Heart left ventricle (tissue), 16 donors: ENCODE data around the gene SCRG1. TPM values are rescaled to one million over a fixed set of nuclear protein-coding genes. Genes with fewer than 3 reads are reported as not detected.

Experiments used
- ATAC-seq, 4 donors: fragments of 200-7000 bp; cut with Tn5 transposase; one replicate each; pipeline ENCODE4 v1.9.1; 2020 to 2022; ENCODE audit warnings: moderate library complexity in 4 of 4, mild to moderate bottlenecking in 3 of 4, moderate number of reproducible peaks in 1 of 4
- DNase-seq, 5 donors: peaks; one replicate each; pipeline ENCODE4 v3.0.0-alpha.2; 2020
- H3K27ac ChIP-seq, 12 donors: fragments of 200-600 bp; sonication (generic) in 4 of 12; one replicate each; pipeline versions ENCODE4 v1.5.0 to v1.8.0; 2016 to 2022; ENCODE audit warnings: mild to moderate bottlenecking in 2 of 12
- H3K27me3 ChIP-seq, 9 donors: fragments of 200-600 bp; sonication (generic) in 2 of 9; one replicate each; pipeline versions ENCODE4 v1.5.1 to v1.8.0; 2016 to 2022; ENCODE audit warnings: mild to moderate bottlenecking in 3 of 9
- H3K36me3 ChIP-seq, 9 donors: fragments of 200-600 bp; sonication (generic) in 2 of 9; one replicate each; pipeline versions ENCODE4 v1.5.0 to v1.8.0; 2018 to 2022; ENCODE audit warnings: mild to moderate bottlenecking in 2 of 9
- H3K4me1 ChIP-seq, 12 donors: fragments of 200-600 bp; sonication (generic) in 4 of 12; one replicate each; pipeline versions ENCODE4 v1.5.0 to v1.8.0; 2016 to 2022; ENCODE audit warnings: mild to moderate bottlenecking in 3 of 12
- H3K4me3 ChIP-seq, 12 donors: fragments of 200-600 bp; sonication (generic) in 4 of 12; one replicate each; pipeline versions ENCODE4 v1.5.0 to v1.8.0; 2017 to 2022; ENCODE audit warnings: mild to moderate bottlenecking in 9 of 12, moderate library complexity in 4 of 12
- H3K9me3 ChIP-seq, 12 donors: fragments of 200-600 bp; sonication (generic) in 4 of 12; one replicate each; pipeline versions ENCODE4 v1.5.0 to v1.8.0; 2016 to 2022; ENCODE audit warnings: mild to moderate bottlenecking in 1 of 12
- CTCF ChIP-seq, 12 donors: fragments of 200-600 bp; sonication (generic) in 4 of 12; IDR thresholded peaks; one replicate each; pipeline versions ENCODE4 v1.5.0 to v1.8.0; 2018 to 2022; ENCODE audit warnings: antibody characterized with exemption in 12 of 12, mild to moderate bottlenecking in 5 of 12
- POLR2A ChIP-seq, 2 donors: fragments of 450-650 bp; IDR thresholded peaks; one replicate each; pipeline ENCODE4 v1.6.1; 2017; ENCODE audit warnings: antibody characterized with exemption in 2 of 2, mild to moderate bottlenecking in 2 of 2, moderate library complexity in 2 of 2
- WGBS, 4 donors: extraction: QIAGEN DNeasy Blood & Tissue Kit in 2 of 4; methylation state at CpG; one replicate each; pipeline versions ENCODE4 v1.1.5 to v1.1.7; 2013 to 2018; 5-methylcytosine and 5-hydroxymethylcytosine counted together
- intact Hi-C, 10 donors: fragments of 100-400 bp; cut with DNase I; formaldehyde crosslinking; loops; one replicate each; pipeline versions ENCODE4 v1.11.1 to v1.14.2; 2022
- polyA plus RNA-seq, 2 donors: library from polyadenylated mRNA; stranded (reverse); fragments of 200-250 nt; gene quantifications; one replicate each; pipeline ENCODE4 v1.2.3, GENCODE V29; 2013
- total RNA-seq, 9 donors: library from RNA; depleted of rRNA in 2 of 9; stranded (reverse); fragments of >200 nt in 2 of 9; fragmentation: NEBNext Ultra II Directional in 3 of 9; extraction: Animal tissue kit (Norgen Biotek cat#: 25700) in 3 of 9; gene quantifications; one replicate each; pipeline versions ENCODE4 v1.1.0 to v1.2.4, GENCODE V29; 2016 to 2023
- donor health status: ischemic (EF 13 %, LVEDD 7.1; RV severe dilation, severe dysfunction).
- donor health status: healthy with polysubstance abuse.
- donor health status: DM: no; HTN: yes; CAD: no.
- donor health status: DM: no; HTN: no; CAD: no.
- donor health status: ischemic (EF 25% LVEDD 6.9; RV normal size, moderate dysfunction).
- donor health status: ischemic (EF 25% LVEDD 5.7; RV mildly dilated, moderate dysfunction).
- donor health status: healthy.
- donor health status: DM: yes; HTN: yes; CAD: no.
- donor health status: ischemic (EF 35%, LVEDD 5.7; RV mildly dilated, moderate dysfunction).
- donor health status: nonischemic (EF 11% LVEDD 7.7; RV severe dilation, severe dysfunction).
- donor health status: DM: yes; HTN: yes; CAD: no.
- donor health status: PGD.
- donor health status: ischemic (EF 29% LVEDD 5.4; RV normal size, mild dysfunction).
- donor health status: nonischemic (EF 23%, LVEDD 6.1; RV moderate dilation, normal function).

The SCRG1 gene
- total and polyA plus RNA-seq, 11 donors: 0.08 to 0.46 (median 0.23) TPM; not detected in 1

- 43 to 59% (median 50%) methylated on average over 4 of the region's 4 CpGs for WGBS, 4 donors
- intact Hi-C loops: loop anchor here in 3 of 10 donors (2.0 to 5.0 kb wide), 3 partner anchors 33 to 49 kb away; partner anchors contain the start of gene HMGB2 (in 2 of the 3)
- ATAC-seq: no peak
Measured at GRCh38 chr4:173367946-173368345, 31.0 kb downstream of the SCRG1 start.

GRCh38 chr4:173367285-173367684, 31.6 kb downstream of the SCRG1 start:
- ATAC-seq: no peak
- Histone ChIP-seq H3K27ac (peak overlapping the region in 4 of 12 donors; percentile 5 to 97 (median 26)), H3K4me3 (peak overlapping the region in 1 of 12 donors; percentile 87)

More at GRCh38 chr4:173367946-173368345, 31.0 kb downstream of the SCRG1 start:
- Histone ChIP-seq H3K27me3 (no peaks in the 10 kb centered on the region), H3K4me1 (peaks cover 0 to 45% (median 16%) of the 10 kb centered on the region in 12 donors), H3K9me3 (no peaks in the 10 kb centered on the region), H3K4me3 (peak overlapping the region in 5 of 12 donors; percentile 0 to 92 (median 76)), H3K36me3 (no peaks in the 10 kb centered on the region), H3K27ac (peak overlapping the region in 6 of 12 donors; percentile 5 to 99 (median 22))
- no peak for TF ChIP-seq CTCF (IDR thresholded peaks at IDR 0.05)
- no peak for TF ChIP-seq POLR2A (IDR thresholded peaks at IDR 0.05)
- DNase-seq: no peak

GRCh38 chr4:173365359-173365996, 33.4 kb downstream of the SCRG1 start:
- Histone ChIP-seq H3K36me3 (peaks cover 0 to 3% (median 0%) of the 10 kb centered on the region in 9 donors), H3K9me3 (no peaks in the 10 kb centered on the region), H3K27ac (no peak overlapping the region), H3K27me3 (no peaks in the 10 kb centered on the region), H3K4me1 (peaks cover 0 to 37% (median 12%) of the 10 kb centered on the region in 12 donors), H3K4me3 (no peak overlapping the region)
- DNase-seq (peak in 1 of 5 donors; percentile 31), ATAC-seq (no peak)
- no peak for TF ChIP-seq CTCF (IDR thresholded peaks at IDR 0.05)
- intact Hi-C loops: loop anchor here in 2 of 10 donors (5.0 kb wide), 2 partner anchors 33 to 52 kb away; partner anchors contain the start of gene HMGB2 (in 1 of the 2)
- 27 to 36% (median 32%) methylated on average over 2 of the region's 2 CpGs for WGBS, 4 donors

More at GRCh38 chr4:173367285-173367684, 31.6 kb downstream of the SCRG1 start:
- TF ChIP-seq POLR2A (IDR thresholded peaks at IDR 0.05) (no peak), CTCF (IDR thresholded peaks at IDR 0.05) (no peak)
- intact Hi-C loops: loop anchor here in 2 of 10 donors (5.0 kb wide), 2 partner anchors 35 to 50 kb away; partner anchors contain the start of gene HMGB2 (in 1 of the 2)
- H3K4me1 ChIP-seq: peaks cover 0 to 38% (median 12%) of the 10 kb centered on the region in 12 donors
- no peaks in the 10 kb centered on the region for H3K27me3 ChIP-seq
- no peak for DNase-seq
- H3K36me3 ChIP-seq: peaks cover 0 to 3% (median 0%) of the 10 kb centered on the region in 9 donors
- no peaks in the 10 kb centered on the region for H3K9me3 ChIP-seq

DNA sequence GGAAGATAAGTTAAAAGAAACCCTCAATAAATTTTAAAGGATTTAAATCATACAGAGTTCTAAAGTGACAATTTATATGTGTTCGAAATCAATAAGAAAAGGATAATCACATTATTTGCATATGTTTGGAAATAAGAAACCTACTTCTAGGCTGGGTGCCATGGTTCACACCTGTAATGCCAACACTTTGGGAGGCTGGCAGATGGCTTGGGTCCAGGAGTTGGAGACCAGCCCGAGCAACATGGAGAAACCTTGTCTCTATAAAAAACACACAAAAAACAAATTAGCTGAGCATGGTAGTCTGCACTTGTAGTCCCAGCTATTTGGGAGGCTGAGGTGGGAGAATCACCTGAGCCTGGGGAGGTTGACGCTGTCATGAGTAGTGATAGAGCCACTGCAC, 36.2 kb downstream of the SCRG1 start:
- no peak for TF ChIP-seq POLR2A (IDR thresholded peaks at IDR 0.05)
- TF ChIP-seq CTCF (IDR thresholded peaks at IDR 0.05): no peak
- 87 to 91% (median 90%) methylated on average over 3 of the region's 3 CpGs for WGBS, 4 donors
- no peak for DNase-seq

More for the DNA sequence above, 36.2 kb downstream of the SCRG1 start:
- no peak for ATAC-seq
- Histone ChIP-seq H3K4me3 (no peak overlapping the region), H3K9me3 (no peaks in the 10 kb centered on the region), H3K27me3 (no peaks in the 10 kb centered on the region), H3K4me1 (peaks cover 0 to 21% (median 4%) of the 10 kb centered on the region in 12 donors), H3K36me3 (peaks cover 0 to 3% (median 0%) of the 10 kb centered on the region in 9 donors), H3K27ac (no peak overlapping the region)
- intact Hi-C loops: no loop called here
